GM20431 (cell line): ENCODE results near the gene FBXO47.

ENCODE experiments used
- in situ Hi-C: fragments of 300-500 bp; cut with MseI, MboI; formaldehyde crosslinking; loops from one replicate; pipeline ENCODE4 v1.15.0; 2020; ENCODE audit warnings: low sequenced_read_pairs; ENCODE audit not compliant: unreplicated experiment

FBXO47 gene

GRCh38 chr17:38889745-38890409 is 77.3 kb downstream of the FBXO47 start:
- in situ Hi-C loops = no loop called here

DNA sequence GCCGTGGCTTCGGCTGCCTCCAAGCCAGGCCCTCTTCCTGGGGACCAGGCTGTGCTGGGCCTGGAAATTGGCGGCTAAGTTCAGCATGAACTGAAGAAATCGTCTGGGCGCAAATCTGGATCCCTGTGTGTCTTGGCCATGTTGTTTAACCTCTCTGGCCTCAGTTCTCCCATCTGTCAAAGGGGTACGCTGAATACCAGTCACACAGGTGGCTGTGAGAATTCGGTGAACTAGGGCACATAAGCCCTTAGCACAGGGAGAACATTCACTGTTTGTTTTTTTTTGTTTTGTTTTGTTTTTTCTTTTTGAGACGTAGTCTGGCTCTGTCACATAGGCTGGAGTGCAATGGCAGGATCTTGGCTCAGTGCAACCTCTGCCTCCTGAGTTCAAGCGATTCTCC is 78.4 kb downstream of the FBXO47 start:
- in situ Hi-C loops = no loop called here

DNA sequence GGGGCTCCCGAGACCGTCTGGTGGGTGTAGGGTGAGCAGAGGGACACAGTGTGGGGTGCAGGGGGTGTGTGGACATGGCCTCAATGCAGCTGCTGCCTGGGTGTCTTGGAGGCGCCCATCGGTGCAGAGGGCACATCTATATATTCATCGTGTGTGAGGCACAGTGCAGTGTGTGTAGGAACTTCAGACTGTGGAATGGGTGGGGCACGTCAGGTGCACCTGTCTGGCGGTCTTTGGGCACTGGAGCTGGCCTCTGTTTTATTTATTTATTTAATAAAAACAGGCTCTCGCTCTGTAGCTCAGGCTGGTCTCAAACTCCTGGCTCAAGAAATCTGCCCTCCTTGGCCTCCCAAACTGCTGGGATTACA is 80.6 kb downstream of the FBXO47 start:
- in situ Hi-C loops = no loop called here
